ENCODE data around the gene OR8G5.

GRCh38 chr11:124207102-124207792 is 48.9 kb upstream of the OR8G5 start:
- TF ChIP-seq CTCF (conservative IDR thresholded peaks at IDR 0.05) (no peak), ZFX (IDR thresholded peaks at IDR 0.05) (no peak)
